ENCODE results near the gene FAM210B.

DNA sequence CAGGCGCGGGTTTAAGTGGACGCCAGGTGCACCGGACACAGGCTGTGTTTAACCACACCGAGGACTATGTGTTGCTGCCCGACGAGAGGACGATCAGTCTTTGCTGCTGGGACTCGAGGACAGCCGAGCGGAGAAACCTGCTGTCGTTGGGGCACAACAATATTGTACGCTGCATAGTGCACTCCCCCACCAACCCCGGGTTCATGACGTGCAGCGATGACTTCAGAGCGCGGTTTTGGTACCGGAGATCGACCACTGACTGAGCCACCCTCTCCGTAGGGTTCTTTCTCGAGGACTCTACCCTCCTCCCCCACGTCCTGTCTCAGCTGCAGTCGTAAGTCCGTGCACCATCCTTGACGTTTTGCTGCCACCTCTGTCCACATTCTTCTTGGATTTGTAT, 44.7 kb downstream of the FAM210B start:
- TF ChIP-seq, protein P1, sequence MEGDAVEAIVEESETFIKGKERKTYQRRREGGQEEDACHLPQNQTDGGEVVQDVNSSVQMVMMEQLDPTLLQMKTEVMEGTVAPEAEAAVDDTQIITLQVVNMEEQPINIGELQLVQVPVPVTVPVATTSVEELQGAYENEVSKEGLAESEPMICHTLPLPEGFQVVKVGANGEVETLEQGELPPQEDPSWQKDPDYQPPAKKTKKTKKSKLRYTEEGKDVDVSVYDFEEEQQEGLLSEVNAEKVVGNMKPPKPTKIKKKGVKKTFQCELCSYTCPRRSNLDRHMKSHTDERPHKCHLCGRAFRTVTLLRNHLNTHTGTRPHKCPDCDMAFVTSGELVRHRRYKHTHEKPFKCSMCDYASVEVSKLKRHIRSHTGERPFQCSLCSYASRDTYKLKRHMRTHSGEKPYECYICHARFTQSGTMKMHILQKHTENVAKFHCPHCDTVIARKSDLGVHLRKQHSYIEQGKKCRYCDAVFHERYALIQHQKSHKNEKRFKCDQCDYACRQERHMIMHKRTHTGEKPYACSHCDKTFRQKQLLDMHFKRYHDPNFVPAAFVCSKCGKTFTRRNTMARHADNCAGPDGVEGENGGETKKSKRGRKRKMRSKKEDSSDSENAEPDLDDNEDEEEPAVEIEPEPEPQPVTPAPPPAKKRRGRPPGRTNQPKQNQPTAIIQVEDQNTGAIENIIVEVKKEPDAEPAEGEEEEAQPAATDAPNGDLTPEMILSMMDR (IDR thresholded peaks at IDR 0.05): no peak
- TF ChIP-seq POLR2AphosphoS5 (IDR thresholded peaks at IDR 0.05): no peak
